IMR-90 (cell line): ENCODE data around the gene ZBTB44.

Experiments used
- CEBPB ChIP-seq: IDR thresholded peaks from 2 replicates; pipeline ENCODE4 v1.6.1; 2012; ENCODE audit warnings: low read depth, low read length, improper control_type of control experiment
- POLR2A ChIP-seq: IDR thresholded peaks from 2 replicates; pipeline ENCODE4 v1.6.1; 2012; ENCODE audit warnings: mild to moderate bottlenecking, low read depth, low read length

GRCh38 chr11:130310622-130311021 is 4.1 kb downstream of the ZBTB44 start:
- 0 out of 2 replicates have a peak, but pooled peaks have one; percentile 6 for TF ChIP-seq CEBPB
- no peak for TF ChIP-seq POLR2A
